ENCODE results near the gene GJD2.

GJD2 gene

GRCh38 chr15:34772312-34772711 lies 17.5 kb upstream of the GJD2 start:
- no peak for DNase-seq

- DNase-seq: no peak
Observed at GRCh38 chr15:34769711-34770110, 14.9 kb upstream of the GJD2 start.

- no peak for DNase-seq
Observed at GRCh38 chr15:34768530-34768929, 13.7 kb upstream of the GJD2 start.

GRCh38 chr15:34765741-34766140 lies 10.9 kb upstream of the GJD2 start:
- DNase-seq: no peak

GRCh38 chr15:34760909-34761308 lies 6.1 kb upstream of the GJD2 start:
- no peak for DNase-seq

GRCh38 chr15:34759992-34760391 lies 5.2 kb upstream of the GJD2 start:
- DNase-seq: no peak

- DNase-seq: no peak
Observed at GRCh38 chr15:34759347-34759746, 4.5 kb upstream of the GJD2 start.

GRCh38 chr15:34757262-34757661 lies 2.5 kb upstream of the GJD2 start:
- DNase-seq: no peak

GRCh38 chr15:34755419-34755773 lies 598 bp upstream of the GJD2 start:
- no peak for DNase-seq

GRCh38 chr15:34754171-34754601 lies 612 bp downstream of the GJD2 start:
- DNase-seq: no peak

- DNase-seq: no peak
Observed at GRCh38 chr15:34753236-34753894, 1.4 kb downstream of the GJD2 start.

GRCh38 chr15:34749691-34750090 lies 5.1 kb downstream of the GJD2 start:
- no peak for DNase-seq

- no peak for DNase-seq
Observed at GRCh38 chr15:34739346-34739745, 15.5 kb downstream of the GJD2 start.

- DNase-seq: no peak
Observed at GRCh38 chr15:34738002-34738401, 16.8 kb downstream of the GJD2 start.

GRCh38 chr15:34737477-34737876 lies 17.3 kb downstream of the GJD2 start:
- no peak for DNase-seq

- no peak for DNase-seq
Observed at GRCh38 chr15:34734303-34734702, 20.5 kb downstream of the GJD2 start.

- no peak for DNase-seq
Observed at GRCh38 chr15:34733621-34734020, 21.2 kb downstream of the GJD2 start.

- no peak for DNase-seq
Observed at GRCh38 chr15:34732430-34732829, 22.4 kb downstream of the GJD2 start.

- DNase-seq: no peak
Observed at GRCh38 chr15:34730701-34731100, 24.1 kb downstream of the GJD2 start.

- no peak for DNase-seq
Observed at GRCh38 chr15:34729886-34730285, 24.9 kb downstream of the GJD2 start.

- DNase-seq: no peak
Observed at GRCh38 chr15:34729056-34729455, 25.7 kb downstream of the GJD2 start.

- no peak for DNase-seq
Observed at GRCh38 chr15:34726406-34727100, 28.2 kb downstream of the GJD2 start.

- DNase-seq: no peak
Observed at GRCh38 chr15:34725556-34725955, 29.2 kb downstream of the GJD2 start.

GRCh38 chr15:34724481-34724880 lies 30.3 kb downstream of the GJD2 start:
- no peak for DNase-seq

GRCh38 chr15:34722439-34722836 lies 32.4 kb downstream of the GJD2 start:
- no peak for DNase-seq
